22Rv1 (cell line): Measurements from ENCODE around the gene PC.

Source experiments
- CTCF ChIP-seq: fragments of 450-650 bp; IDR thresholded peaks from 2 replicates; pipeline ENCODE4 v1.5.1; 2017; ENCODE audit warnings: mild to moderate bottlenecking
- ZFX ChIP-seq: fragments of 450-650 bp; IDR thresholded peaks from 2 replicates; pipeline ENCODE4 v1.6.1; 2017; ENCODE audit warnings: antibody characterized with exemption, borderline replicate concordance

GRCh38 chr11:66976925-66977324 lies 18.7 kb upstream of the PC start:
- TF ChIP-seq ZFX, result no peak
- TF ChIP-seq CTCF, result no peak
